ENCODE data around the gene B2M. TPM values are rescaled to one million over a fixed set of nuclear protein-coding genes. Genes with fewer than 3 reads are reported as not detected.

B2M gene
- total RNA-seq, 1 donor = 2,255 TPM

Small RNAs within 50 kb of the gene (small RNA-seq; reads per million reads assigned to genes)
- not detected for gene RF00019

Other genes starting within 250 kb of the B2M start
- gene EIF3J, start 174.4 kb upstream of the B2M start, total RNA-seq = 39.3 and 52.2 TPM in 2 replicates
- 75.4 and 80.7 TPM in 2 replicates for gene SPG11, start 47.9 kb upstream of the B2M start, total RNA-seq
- gene PATL2, start 194 bp upstream of the B2M start, total RNA-seq = 0.86 and 0.97 TPM in 2 replicates
- gene TRIM69, start 25.0 kb downstream of the B2M start, total RNA-seq = 6.4 and 13.4 TPM in 2 replicates
- gene TERB2, start 245.2 kb downstream of the B2M start, total RNA-seq = not detected in 2 replicates

All from fibroblast of villous mesenchyme (primary cell).